CD4-positive, alpha-beta T cell treated with Interleukin-2 at 100 ng/mL for 4 hours (primary cell): ENCODE results near the gene DFFA.
A peak's percentile ranks its signal among the peaks of the same experiment; 100 is the strongest.
"Not testable (repeated sequence)": the region's sequence is repeated elsewhere in the genome, so short reads cannot be mapped to it uniquely, and the experiment has no call there.

Experiments used
- DNase-seq: peaks from one replicate; pipeline ENCODE4 v3.0.0-alpha.2; 2020; ENCODE audit warnings: low spot score

DFFA gene

DNA sequence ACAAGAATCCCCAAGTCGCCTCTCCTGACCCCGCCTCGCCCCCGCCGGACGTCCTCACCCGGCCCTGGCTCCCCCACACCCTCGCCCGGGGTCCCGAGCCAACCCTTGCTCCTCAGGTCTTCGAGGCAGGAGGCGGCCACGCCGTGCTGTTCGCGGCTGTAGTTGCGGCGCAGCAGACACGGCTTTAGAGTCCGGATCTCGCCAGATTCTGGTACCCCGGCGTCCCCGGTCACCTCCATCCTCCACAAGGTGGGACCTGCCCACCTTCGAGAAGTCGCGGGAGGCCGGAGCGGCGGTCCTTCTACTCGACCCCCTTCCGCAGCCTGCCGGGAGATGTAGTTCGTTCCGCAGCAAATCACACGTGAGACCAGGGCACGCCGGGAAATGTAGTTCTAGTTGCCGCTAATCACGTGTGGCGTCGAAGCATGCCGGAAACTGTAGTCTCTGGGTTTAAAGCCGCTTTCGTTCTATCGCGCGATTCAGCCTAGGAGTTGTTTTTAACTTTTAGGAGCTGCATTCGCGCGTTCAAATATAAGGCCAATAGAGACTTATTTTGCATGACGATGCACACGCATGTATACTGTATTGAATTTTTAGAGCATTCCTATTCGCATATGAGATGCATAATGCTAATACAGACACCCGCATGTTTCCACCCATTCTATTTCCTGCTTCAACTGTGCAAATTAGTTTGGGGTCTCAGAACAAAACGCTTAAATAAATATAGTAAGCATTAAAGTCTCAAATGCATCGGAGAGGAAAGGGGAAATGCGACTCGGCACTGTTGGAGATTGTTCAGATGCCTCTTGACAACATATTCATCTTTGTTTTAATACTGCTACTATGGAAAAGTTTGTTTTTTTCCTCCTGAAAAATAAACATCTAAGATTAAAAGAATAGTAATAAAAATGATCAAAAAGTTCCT lies at the start of gene DFFA:
Gene DFFA, minus strand, starts transcription at position 310 of the 925 bp plus-strand sequence. Its CDS starts 71 bp downstream, at position 239.
- DNase-seq = peak; percentile 92

DNA sequence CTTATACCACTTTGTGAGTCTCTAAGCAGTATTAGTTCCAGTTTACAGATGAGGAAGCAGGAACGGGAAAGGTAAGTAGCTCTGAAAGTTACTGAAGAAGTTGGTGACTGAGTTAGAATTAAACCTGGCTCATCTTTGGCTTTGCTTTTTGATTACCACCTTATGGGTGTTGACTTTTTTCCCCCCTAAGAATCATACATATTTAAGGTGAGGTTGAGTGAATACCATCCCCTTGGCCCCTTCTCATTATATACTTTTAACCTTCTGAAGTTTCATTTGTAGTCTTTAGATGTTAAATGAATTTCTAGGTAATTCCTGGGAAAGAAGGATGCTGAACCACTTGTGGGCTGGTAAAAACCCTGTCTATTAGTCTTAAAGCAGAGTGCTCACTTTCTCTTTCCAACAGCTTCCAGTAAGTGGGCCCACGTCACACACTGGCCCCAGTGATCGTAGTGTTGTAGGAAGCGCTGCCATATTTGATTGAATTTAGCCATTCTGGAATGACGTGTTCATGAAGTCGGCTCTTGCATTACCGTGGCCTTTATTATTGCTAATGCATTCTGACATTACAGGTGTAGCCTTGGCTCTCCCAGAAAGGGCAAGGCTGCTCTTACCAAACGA lies 49.3 kb upstream of the DFFA start:
- no peak for DNase-seq

- no peak for DNase-seq
Observed at GRCh38 chr1:10520952-10521351, 48.6 kb upstream of the DFFA start.

GRCh38 chr1:10520497-10520896 lies 48.2 kb upstream of the DFFA start:
- no peak for DNase-seq

DNA sequence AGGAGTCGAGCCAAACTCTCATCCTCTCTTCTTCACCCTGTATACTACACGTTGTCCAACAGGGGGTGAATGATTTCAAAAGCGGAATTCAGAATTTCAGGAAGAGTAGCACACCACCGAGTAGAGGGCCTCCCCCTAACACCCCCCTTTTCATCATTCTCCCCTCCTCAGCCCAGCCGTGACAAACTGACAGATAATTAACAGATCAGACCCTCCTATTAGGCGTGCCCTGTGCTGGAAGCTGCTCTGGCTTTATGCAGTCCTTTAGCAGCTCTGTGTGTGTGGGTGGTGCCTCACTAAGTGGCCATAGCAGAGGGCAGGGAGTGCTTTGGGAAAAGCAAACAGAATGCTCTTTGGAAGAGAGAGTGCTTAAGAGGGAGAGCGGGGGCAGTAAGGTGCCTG lies 46.7 kb upstream of the DFFA start:
- DNase-seq = no peak

DNA sequence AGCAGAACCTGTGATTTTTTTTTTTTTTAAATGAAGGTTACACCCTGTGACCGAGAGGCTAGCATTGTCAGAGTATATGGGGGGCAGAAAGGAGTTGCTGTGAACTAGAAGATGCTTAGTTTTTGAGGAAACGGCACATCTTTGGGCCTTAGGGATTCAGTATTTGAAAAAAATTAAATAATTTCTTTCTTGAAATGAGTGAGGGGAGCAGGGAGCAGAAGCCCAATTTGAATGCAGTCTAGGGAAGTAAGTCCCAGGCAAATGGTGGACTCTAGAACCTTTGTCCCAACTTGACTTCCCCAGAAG lies 45.3 kb upstream of the DFFA start:
- DNase-seq = no peak

GRCh38 chr1:10516925-10517676 lies 44.8 kb upstream of the DFFA start:
- no peak for DNase-seq

DNA sequence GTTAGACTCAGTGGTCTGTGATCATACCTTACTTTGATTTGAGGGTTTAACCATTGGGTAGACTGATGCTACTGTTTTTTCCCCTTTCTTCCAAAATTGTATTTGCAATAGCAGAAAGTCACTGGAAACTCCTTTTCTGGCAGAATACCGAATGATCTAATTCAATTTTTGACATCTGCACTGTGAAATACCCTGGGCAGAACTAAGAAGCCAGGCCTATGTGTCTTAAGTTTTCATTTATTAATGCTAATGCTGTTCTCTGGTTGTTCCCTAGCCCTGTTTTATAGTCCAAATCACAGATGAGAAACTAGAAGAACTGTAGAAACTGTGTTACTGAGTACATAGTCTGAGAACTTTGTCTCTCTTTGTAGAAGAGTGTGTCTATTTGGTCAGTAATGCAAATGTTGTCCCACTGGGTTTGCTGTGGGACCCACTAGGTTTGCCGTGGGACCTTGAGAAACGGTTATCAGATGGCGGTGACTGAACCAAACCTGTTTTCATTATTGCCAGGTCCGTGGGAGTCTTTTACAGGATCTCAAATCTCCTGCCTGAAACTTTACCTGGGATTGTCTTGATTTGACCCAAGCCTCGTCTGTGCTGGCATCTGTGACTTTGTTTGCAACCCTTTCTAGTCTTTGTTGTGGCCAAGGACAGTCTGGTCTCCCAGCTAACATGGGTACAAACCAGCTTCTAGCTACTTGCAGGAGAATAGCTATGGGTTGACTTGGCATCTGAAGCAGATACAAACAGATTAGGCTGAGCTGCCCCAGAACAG lies 43.8 kb upstream of the DFFA start:
- DNase-seq = no peak

- DNase-seq = peak; percentile 22
Observed at GRCh38 chr1:10515301-10515975, 43.1 kb upstream of the DFFA start.

GRCh38 chr1:10514490-10515235 lies 42.3 kb upstream of the DFFA start:
- DNase-seq = peak; percentile 45

DNA sequence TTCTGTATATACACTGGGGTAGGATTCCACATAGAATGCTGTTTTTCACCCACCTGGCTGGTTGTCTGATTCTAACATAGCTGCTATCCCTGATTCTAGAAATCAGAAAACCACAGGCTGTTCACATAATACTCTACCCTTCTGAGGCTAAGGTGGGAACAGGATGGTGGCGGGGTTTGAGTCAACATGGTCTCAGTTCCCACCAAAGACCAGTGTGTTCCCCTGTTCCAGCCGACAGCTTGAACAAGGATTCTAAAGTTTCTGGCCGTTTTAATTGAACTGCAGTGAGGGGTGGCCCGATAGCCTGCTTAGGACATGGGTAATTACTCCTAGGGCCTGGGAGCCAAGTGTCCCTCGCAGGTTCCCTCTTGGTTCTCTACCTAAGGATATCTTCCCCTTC lies 40.9 kb upstream of the DFFA start:
- DNase-seq = no peak

DNA sequence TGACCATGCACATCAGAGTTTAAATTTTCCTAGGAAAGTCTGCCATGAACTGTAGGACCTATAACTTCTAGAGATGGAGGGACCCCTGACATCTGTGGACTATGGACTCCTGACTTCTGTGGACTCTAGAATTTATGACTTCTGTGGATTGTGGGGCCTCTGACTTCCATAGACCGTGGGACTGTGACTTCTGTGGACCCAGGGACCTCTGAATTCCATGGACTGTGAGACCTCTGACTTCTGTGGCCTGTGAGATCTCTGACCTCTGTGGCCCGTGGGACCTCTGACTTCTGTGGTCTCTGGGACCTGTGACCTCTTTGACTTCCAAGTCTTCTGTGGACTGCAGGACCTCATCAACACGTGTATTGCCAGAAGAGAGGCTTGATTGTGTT lies 39.2 kb upstream of the DFFA start:
- DNase-seq = no peak

DNA sequence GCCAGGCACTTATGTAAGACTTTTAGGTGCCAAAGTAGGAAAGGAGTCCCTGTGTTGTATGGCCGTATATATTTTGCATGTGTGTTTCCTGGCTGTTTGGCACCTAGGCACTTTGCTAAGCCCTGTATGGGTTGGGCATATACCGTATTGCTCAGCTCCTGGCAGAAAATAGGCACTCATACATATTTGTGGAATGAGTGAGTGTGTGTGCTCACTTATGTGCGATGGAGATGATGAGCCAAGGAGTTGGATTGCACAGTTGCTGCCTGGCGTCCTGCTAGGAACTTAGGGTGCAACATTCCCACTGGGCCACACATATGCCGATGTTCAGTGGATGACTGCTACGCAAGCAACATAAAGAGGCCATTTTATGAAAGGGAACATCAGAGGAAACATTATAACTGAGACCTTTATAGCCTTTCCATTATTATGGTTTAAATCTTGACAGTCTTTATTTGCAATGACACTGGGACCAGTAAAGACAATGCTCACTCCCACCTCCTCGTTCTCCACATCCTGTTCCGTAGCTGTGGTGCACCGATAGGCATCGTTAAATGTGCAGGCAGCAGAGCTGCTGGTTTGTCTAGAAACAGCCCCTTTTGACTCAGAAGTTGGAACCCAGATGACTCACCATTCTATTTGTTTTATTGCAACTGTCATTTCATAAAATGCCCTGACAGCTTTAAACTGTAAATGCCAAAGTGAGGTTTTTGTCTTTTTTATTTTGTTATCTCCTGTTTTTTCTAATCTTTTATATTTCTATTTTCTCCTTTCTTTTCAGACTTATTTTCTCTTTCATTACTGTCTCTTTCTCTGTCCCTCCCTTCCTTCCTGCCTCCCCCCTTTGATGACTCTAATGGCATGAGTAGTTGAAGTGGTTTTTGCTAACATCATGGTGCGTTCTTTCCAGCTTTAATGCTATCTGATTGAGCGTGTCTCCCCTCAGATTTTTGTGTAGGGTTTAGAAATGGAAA lies 38.5 kb upstream of the DFFA start:
- DNase-seq = peak; percentile 89

DNA sequence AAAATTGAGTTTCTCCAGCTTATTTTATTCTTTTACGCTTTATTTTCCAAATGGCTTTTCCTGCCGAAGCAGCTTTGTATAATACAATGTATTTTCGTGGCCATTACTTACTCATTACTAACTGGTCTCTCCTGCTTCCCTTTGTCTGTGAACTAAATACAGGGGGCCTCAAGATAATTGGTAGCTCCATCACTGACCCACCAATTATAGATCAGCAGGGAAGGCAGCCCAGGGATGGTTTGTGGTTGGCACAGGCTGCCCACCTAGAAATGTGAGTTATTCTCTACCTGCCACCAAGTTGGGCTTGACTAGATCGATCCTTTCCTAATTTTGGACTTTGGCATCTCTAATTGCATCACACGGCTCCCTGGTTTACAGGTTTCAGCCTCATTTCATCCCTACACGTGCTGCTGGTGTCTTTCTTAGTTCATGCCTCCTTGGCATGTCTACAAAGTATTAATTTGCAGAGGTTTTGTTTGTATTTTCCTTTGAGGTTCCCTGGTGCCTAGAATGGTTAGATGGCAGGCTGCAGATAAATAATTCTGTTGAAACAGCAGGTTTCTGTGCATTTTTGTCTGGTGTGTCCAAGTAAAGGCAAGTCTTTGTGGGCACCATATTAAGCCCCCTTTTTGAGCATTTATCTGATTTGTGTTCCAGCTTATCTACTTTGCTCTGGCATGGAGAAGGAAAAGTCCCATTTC lies 37.6 kb upstream of the DFFA start:
- no peak for DNase-seq

GRCh38 chr1:10508511-10508951 lies 36.2 kb upstream of the DFFA start:
- no peak for DNase-seq

- peak; percentile 69 for DNase-seq
Observed at GRCh38 chr1:10507111-10507879, 35.0 kb upstream of the DFFA start.

- no peak for DNase-seq
Observed at GRCh38 chr1:10506677-10507047, 34.3 kb upstream of the DFFA start.

DNA sequence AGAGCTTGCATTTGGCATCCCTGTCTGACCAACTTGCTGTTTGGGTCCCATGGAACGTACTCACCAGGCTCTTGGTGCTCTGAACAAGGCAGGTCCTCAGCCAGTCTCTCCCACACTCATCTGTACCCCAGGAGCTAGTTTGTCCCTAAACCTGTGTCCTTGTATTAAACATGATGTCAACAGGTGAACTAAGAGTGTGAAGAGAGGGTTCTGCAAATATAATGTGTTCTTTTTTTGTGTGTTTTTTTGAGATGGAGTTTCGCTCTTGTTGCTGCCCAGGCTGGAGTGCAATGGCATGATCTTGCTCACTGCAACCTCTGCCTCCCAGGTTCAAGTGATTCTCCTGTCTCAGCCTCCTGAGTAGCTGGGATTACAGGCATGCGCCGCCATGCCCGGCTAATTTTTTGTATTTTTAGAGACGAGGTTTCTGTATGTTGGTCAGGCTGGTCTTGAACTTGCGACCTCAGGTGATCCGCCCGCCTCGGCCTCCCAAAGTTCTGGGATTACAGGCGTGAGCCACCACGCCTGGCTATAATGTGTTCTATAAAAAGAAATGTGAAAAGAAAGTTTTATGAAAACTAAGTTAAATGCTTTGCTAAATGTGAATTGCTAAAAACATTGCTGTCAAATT lies 33.8 kb upstream of the DFFA start:
- DNase-seq = not testable (repeated sequence)
